Vagina (tissue), 2 donors: Measurements from ENCODE around the gene NANOGP8.

Source experiments
- POLR2AphosphoS5 ChIP-seq, 2 donors: sonication (generic); formaldehyde crosslinking; IDR thresholded peaks; one replicate each; pipeline ENCODE4 v1.9.0; 2017; ENCODE audit warnings: antibody characterized with exemption in 2 of 2, mild to moderate bottlenecking in 2 of 2, low read depth in 1 of 2; ENCODE audit not compliant: insufficient read depth in 1 of 2
- TF ChIP-seq, protein P1 (sequence below), 3 experiments: fragments of 450-650 bp in 2 of 3; fragments of 200-600 bp in 1 of 3; sonication (generic) in 1 of 3; IDR thresholded peaks; one replicate each; pipeline ENCODE4 v1.5.1; 2017 to 2019; ENCODE audit warnings: antibody characterized with exemption in 3 of 3, mild to moderate bottlenecking in 2 of 3, moderate library complexity in 2 of 3

DNA sequence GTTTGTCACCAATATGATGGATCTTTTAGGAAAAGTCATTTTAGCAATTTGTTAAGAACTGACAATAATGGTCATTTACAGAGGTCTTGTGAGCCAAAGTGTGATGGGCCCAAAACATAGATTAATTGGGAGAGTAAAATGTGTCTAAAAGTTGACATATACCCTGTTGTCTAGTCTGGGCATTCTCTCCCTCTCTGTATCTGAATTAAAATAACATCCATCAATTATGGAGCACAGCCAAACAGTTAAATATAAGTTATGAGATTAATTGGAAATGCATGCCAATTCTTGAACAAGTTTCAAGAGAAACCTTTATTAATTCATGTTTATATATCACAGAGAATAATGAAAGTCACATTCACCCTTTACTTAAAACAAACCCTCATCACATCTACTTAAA lies 13.6 kb upstream of the NANOGP8 start:
- TF ChIP-seq, protein P1, sequence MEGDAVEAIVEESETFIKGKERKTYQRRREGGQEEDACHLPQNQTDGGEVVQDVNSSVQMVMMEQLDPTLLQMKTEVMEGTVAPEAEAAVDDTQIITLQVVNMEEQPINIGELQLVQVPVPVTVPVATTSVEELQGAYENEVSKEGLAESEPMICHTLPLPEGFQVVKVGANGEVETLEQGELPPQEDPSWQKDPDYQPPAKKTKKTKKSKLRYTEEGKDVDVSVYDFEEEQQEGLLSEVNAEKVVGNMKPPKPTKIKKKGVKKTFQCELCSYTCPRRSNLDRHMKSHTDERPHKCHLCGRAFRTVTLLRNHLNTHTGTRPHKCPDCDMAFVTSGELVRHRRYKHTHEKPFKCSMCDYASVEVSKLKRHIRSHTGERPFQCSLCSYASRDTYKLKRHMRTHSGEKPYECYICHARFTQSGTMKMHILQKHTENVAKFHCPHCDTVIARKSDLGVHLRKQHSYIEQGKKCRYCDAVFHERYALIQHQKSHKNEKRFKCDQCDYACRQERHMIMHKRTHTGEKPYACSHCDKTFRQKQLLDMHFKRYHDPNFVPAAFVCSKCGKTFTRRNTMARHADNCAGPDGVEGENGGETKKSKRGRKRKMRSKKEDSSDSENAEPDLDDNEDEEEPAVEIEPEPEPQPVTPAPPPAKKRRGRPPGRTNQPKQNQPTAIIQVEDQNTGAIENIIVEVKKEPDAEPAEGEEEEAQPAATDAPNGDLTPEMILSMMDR (IDR thresholded peaks at IDR 0.05): no peak
- TF ChIP-seq POLR2AphosphoS5 (IDR thresholded peaks at IDR 0.05; ENCODE audit: insufficient read depth in 1 of 2, low read depth in 1 of 2): no peak
